ENCODE data around the gene ARHGAP6.

DNA sequence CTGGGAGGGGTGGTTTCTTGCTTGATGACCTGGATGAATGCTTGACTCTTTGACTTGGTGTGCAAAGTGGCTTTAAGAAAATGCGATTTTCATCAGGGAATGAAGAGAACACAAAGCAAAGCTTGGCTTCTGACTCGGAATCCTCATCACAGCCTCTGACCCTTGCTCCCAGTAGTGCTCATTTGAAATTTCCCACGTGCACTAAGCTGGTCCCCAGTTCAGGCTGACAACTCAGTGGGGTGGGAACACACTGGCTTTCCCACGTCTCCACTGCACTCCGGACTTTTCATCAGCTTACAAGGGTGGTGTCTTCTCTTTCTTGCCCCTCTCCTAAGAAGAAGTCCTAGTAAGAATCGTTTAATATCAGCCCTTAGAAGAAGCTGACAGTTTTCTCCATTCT is 501.3 kb downstream of the ARHGAP6 start:
- TF ChIP-seq, protein P1, sequence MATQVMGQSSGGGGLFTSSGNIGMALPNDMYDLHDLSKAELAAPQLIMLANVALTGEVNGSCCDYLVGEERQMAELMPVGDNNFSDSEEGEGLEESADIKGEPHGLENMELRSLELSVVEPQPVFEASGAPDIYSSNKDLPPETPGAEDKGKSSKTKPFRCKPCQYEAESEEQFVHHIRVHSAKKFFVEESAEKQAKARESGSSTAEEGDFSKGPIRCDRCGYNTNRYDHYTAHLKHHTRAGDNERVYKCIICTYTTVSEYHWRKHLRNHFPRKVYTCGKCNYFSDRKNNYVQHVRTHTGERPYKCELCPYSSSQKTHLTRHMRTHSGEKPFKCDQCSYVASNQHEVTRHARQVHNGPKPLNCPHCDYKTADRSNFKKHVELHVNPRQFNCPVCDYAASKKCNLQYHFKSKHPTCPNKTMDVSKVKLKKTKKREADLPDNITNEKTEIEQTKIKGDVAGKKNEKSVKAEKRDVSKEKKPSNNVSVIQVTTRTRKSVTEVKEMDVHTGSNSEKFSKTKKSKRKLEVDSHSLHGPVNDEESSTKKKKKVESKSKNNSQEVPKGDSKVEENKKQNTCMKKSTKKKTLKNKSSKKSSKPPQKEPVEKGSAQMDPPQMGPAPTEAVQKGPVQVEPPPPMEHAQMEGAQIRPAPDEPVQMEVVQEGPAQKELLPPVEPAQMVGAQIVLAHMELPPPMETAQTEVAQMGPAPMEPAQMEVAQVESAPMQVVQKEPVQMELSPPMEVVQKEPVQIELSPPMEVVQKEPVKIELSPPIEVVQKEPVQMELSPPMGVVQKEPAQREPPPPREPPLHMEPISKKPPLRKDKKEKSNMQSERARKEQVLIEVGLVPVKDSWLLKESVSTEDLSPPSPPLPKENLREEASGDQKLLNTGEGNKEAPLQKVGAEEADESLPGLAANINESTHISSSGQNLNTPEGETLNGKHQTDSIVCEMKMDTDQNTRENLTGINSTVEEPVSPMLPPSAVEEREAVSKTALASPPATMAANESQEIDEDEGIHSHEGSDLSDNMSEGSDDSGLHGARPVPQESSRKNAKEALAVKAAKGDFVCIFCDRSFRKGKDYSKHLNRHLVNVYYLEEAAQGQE (IDR thresholded peaks at IDR 0.05), result no peak
- TF ChIP-seq ESRRA (IDR thresholded peaks at IDR 0.05; ENCODE audit: borderline replicate concordance, low read length) (no peak), POLR2A (IDR thresholded peaks at IDR 0.05; ENCODE audit: low read length) (no peak), RCOR1 (IDR thresholded peaks at IDR 0.05; ENCODE audit: low read depth, low read length) (no peak), HOXA7 (CRISPR knock-in tag; IDR thresholded peaks at IDR 0.05) (no peak), POLR2AphosphoS2 (conservative IDR thresholded peaks at IDR 0.05; ENCODE audit: low read length) (no peak), HMGXB4 (CRISPR knock-in tag; IDR thresholded peaks at IDR 0.05; ENCODE audit: borderline replicate concordance) (no peak), EP300 (IDR thresholded peaks at IDR 0.05) (no peak), CEBPB (IDR thresholded peaks at IDR 0.05) (no peak), E2F6 (IDR thresholded peaks at IDR 0.05; ENCODE audit: borderline replicate concordance, low read depth) (no peak)
- TF ChIP-seq, protein P2, sequence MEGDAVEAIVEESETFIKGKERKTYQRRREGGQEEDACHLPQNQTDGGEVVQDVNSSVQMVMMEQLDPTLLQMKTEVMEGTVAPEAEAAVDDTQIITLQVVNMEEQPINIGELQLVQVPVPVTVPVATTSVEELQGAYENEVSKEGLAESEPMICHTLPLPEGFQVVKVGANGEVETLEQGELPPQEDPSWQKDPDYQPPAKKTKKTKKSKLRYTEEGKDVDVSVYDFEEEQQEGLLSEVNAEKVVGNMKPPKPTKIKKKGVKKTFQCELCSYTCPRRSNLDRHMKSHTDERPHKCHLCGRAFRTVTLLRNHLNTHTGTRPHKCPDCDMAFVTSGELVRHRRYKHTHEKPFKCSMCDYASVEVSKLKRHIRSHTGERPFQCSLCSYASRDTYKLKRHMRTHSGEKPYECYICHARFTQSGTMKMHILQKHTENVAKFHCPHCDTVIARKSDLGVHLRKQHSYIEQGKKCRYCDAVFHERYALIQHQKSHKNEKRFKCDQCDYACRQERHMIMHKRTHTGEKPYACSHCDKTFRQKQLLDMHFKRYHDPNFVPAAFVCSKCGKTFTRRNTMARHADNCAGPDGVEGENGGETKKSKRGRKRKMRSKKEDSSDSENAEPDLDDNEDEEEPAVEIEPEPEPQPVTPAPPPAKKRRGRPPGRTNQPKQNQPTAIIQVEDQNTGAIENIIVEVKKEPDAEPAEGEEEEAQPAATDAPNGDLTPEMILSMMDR (IDR thresholded peaks at IDR 0.05), result no peak

Measured in A549 (cell line).